Erythroblast (primary cell): ENCODE results near the gene PTPRN2.
"Not testable (repeated sequence)": the region's sequence is repeated elsewhere in the genome, so short reads cannot be mapped to it uniquely, and the experiment has no call there.

Experiments
- GATA1 ChIP-seq: IDR thresholded peaks from 2 replicates; pipeline ENCODE4 v1.6.1; 2011; ENCODE audit warnings: low read depth, mild to moderate bottlenecking, control low read depth, low read length, moderate library complexity
- POLR2A ChIP-seq: IDR thresholded peaks from 2 replicates; pipeline ENCODE4 v1.6.1; 2011; ENCODE audit warnings: mild to moderate bottlenecking, low read length

DNA sequence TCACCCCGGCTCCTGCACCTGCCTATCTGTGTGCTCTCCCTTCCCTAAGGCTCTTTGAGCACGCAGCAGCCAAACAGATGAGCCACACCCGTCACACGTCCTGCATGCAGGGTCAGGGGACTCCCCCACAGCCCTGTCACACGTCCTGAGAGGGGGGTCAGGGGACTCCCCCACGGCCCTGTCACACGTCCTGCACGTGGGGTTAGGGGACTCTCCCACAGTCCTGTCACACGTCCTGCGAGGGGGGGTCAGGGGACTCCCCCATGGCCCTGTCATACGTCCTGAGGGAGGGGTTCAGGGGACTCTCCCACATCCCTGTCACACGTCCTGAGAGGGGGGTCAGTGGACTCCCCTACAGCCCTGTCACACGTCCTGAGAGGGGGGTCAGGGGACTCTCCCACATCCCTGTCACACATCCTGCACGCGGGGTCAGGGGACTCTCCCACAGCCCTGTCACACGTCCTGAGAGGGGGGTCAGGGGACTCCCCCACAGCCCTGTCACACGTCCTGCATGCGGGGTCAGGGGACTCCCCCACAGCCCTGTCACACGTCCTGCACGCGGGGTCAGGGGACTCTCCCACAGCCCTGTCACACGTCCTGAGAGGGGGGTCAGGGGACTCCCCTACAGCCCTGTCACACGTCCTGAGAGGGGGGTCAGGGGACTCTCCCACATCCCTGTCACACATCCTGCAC is 211.3 kb downstream of the PTPRN2 start:
- TF ChIP-seq POLR2A, GATA1: not testable (repeated sequence)
